A549 (cell line): ENCODE measurements around the gene SELL.

ENCODE experiments used
- CHD4 ChIP-seq: fragments of 200-600 bp; sonication (generic); IDR thresholded peaks from 2 replicates; pipeline ENCODE4 v1.6.1; 2016; ENCODE audit warnings: antibody characterized with exemption, mild to moderate bottlenecking, borderline replicate concordance
- E2F6 ChIP-seq: IDR thresholded peaks from 2 replicates; pipeline ENCODE4 v1.6.1; 2012; ENCODE audit warnings: low read depth, borderline replicate concordance
- EP300 ChIP-seq, 2 experiments: fragments of >200 bp; sonication (Bioruptor Twin); formaldehyde crosslinking; IDR thresholded peaks; 2 replicates in 1 of 2; 3 replicates in 1 of 2; pipeline ENCODE4 v1.6.1; 2016 to 2017
- FOSL2 ChIP-seq, 2 experiments: fragments of 450-650 bp in 1 of 2; fragments of >200 bp in 1 of 2; sonication (Bioruptor Twin) in 1 of 2; formaldehyde crosslinking; IDR thresholded peaks; 2 replicates each; pipeline versions ENCODE4 v1.5.0 to v1.6.1; 2016 to 2020; ENCODE audit warnings: mild to moderate bottlenecking in 1 of 2, moderate library complexity in 1 of 2
- JUN ChIP-seq, 2 experiments: fragments of >200 bp; sonication (Bioruptor Twin); formaldehyde crosslinking; IDR thresholded peaks; 2 replicates in 1 of 2; 3 replicates in 1 of 2; pipeline ENCODE4 v1.6.1; 2016 to 2017
- JUNB ChIP-seq: fragments of >200 bp; sonication (Bioruptor Twin); formaldehyde crosslinking; IDR thresholded peaks from 2 replicates; pipeline ENCODE4 v1.6.1; 2016
- KDM1A ChIP-seq: fragments of 200-600 bp; sonication (generic); IDR thresholded peaks from 2 replicates; pipeline ENCODE4 v1.6.1; 2016; ENCODE audit warnings: low read depth, mild to moderate bottlenecking
- MAX ChIP-seq: IDR thresholded peaks from 2 replicates; pipeline ENCODE4 v1.6.1; 2012
- POLR2A ChIP-seq: IDR thresholded peaks from 2 replicates; pipeline ENCODE4 v1.6.1; 2012; ENCODE audit warnings: mild to moderate bottlenecking, low read length
- SMC3 ChIP-seq: fragments of >200 bp; sonication (Bioruptor Twin); formaldehyde crosslinking; IDR thresholded peaks from 3 replicates; pipeline ENCODE4 v1.6.1; 2018; ENCODE audit warnings: inconsistent platforms
- TF ChIP-seq, protein P1 (sequence below): fragments of >200 bp; sonication (Bioruptor Twin); formaldehyde crosslinking; IDR thresholded peaks from 3 replicates; pipeline ENCODE4 v1.5.1; 2016
- TF ChIP-seq, protein P2 (sequence below): fragments of 200-600 bp; sonication (generic); IDR thresholded peaks from 2 replicates; pipeline ENCODE4 v1.6.1; 2016; ENCODE audit warnings: antibody characterized with exemption, mild to moderate bottlenecking, moderate library complexity

DNA sequence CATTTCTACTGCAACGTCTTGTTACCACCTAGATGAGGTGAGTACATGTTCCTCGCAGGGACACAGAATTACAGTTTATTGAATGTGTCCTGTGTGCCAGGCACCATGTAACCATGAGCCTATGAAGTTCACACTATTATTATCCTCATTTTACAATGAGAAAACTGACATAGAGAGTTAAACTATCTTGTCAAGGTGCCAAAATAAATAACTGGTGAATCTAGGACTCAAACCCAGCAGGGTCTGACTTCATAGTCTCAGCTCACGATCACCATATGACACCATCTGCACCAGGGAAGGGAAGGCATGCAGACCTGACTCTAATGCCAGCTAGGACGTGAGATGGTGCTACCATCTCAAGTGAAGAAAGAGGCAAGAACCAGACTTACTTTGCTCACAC lies 20.0 kb upstream of the SELL start:
- TF ChIP-seq, protein P1, sequence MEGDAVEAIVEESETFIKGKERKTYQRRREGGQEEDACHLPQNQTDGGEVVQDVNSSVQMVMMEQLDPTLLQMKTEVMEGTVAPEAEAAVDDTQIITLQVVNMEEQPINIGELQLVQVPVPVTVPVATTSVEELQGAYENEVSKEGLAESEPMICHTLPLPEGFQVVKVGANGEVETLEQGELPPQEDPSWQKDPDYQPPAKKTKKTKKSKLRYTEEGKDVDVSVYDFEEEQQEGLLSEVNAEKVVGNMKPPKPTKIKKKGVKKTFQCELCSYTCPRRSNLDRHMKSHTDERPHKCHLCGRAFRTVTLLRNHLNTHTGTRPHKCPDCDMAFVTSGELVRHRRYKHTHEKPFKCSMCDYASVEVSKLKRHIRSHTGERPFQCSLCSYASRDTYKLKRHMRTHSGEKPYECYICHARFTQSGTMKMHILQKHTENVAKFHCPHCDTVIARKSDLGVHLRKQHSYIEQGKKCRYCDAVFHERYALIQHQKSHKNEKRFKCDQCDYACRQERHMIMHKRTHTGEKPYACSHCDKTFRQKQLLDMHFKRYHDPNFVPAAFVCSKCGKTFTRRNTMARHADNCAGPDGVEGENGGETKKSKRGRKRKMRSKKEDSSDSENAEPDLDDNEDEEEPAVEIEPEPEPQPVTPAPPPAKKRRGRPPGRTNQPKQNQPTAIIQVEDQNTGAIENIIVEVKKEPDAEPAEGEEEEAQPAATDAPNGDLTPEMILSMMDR = no peak
- no peak for TF ChIP-seq EP300 (IDR thresholded peaks at IDR 0.05)
- no peak for TF ChIP-seq E2F6
- TF ChIP-seq SMC3 = no peak
- TF ChIP-seq MAX = no peak
- TF ChIP-seq FOSL2 (IDR thresholded peaks at IDR 0.05) = no peak
- TF ChIP-seq FOSL2 (CRISPR knock-in tag; IDR thresholded peaks at IDR 0.05) = no peak
- TF ChIP-seq JUNB = no peak
- no peak for TF ChIP-seq KDM1A
- TF ChIP-seq POLR2A = no peak
- TF ChIP-seq JUN (IDR thresholded peaks at IDR 0.05) = no peak
- no peak for TF ChIP-seq CHD4
- TF ChIP-seq, protein P2, sequence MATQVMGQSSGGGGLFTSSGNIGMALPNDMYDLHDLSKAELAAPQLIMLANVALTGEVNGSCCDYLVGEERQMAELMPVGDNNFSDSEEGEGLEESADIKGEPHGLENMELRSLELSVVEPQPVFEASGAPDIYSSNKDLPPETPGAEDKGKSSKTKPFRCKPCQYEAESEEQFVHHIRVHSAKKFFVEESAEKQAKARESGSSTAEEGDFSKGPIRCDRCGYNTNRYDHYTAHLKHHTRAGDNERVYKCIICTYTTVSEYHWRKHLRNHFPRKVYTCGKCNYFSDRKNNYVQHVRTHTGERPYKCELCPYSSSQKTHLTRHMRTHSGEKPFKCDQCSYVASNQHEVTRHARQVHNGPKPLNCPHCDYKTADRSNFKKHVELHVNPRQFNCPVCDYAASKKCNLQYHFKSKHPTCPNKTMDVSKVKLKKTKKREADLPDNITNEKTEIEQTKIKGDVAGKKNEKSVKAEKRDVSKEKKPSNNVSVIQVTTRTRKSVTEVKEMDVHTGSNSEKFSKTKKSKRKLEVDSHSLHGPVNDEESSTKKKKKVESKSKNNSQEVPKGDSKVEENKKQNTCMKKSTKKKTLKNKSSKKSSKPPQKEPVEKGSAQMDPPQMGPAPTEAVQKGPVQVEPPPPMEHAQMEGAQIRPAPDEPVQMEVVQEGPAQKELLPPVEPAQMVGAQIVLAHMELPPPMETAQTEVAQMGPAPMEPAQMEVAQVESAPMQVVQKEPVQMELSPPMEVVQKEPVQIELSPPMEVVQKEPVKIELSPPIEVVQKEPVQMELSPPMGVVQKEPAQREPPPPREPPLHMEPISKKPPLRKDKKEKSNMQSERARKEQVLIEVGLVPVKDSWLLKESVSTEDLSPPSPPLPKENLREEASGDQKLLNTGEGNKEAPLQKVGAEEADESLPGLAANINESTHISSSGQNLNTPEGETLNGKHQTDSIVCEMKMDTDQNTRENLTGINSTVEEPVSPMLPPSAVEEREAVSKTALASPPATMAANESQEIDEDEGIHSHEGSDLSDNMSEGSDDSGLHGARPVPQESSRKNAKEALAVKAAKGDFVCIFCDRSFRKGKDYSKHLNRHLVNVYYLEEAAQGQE = no peak
